Small intestine (tissue), 7 donors: Measurements from ENCODE around the gene SNX13. TPM values are rescaled to one million over a fixed set of nuclear protein-coding genes. Genes with fewer than 3 reads are reported as not detected.
"Not testable (repeated sequence)": the region's sequence is repeated elsewhere in the genome, so short reads cannot be mapped to it uniquely, and the experiment has no call there.

ENCODE experiments used
- DNase-seq, 2 donors: peaks; one replicate each; pipeline versions ENCODE4 v3.0.0 to v3.0.0-alpha.2; 2013
- FAIRE-seq: peaks from 2 replicates; lab custom pipeline; 2012; peaks lifted over from hg19 to GRCh38; lab: Jason Lieb, UNC
- H3K27ac ChIP-seq, 3 donors: one replicate each; pipeline ENCODE4 v1.5.1; 2013; ENCODE audit warnings: low read length in 2 of 3, mild to moderate bottlenecking in 2 of 3, control low read depth in 1 of 3, inconsistent platforms in 1 of 3, low read depth in 1 of 3, moderate library complexity in 1 of 3
- H3K27me3 ChIP-seq, 3 donors: one replicate each; pipeline ENCODE4 v1.6.1; 2013; ENCODE audit warnings: low read length in 3 of 3, inconsistent platforms in 1 of 3; ENCODE audit not compliant: control insufficient read depth in 3 of 3, insufficient read depth in 3 of 3
- H3K36me3 ChIP-seq, 3 donors: one replicate each; pipeline ENCODE4 v1.6.1; 2013; ENCODE audit warnings: low read length in 3 of 3, inconsistent platforms in 1 of 3, low read depth in 1 of 3, mild to moderate bottlenecking in 1 of 3, moderate library complexity in 1 of 3; ENCODE audit not compliant: control insufficient read depth in 3 of 3, insufficient read depth in 2 of 3
- H3K4me1 ChIP-seq, 3 donors: one replicate each; pipeline ENCODE4 v1.6.1; 2013; ENCODE audit warnings: low read length in 2 of 3, inconsistent platforms in 1 of 3, low read depth in 1 of 3, mild to moderate bottlenecking in 1 of 3, moderate library complexity in 1 of 3; ENCODE audit not compliant: control insufficient read depth in 3 of 3, insufficient read depth in 2 of 3
- H3K4me3 ChIP-seq, 3 donors: one replicate each; pipeline ENCODE4 v1.5.1; 2013; ENCODE audit warnings: low read length in 3 of 3, control low read depth in 1 of 3, inconsistent platforms in 1 of 3, low read depth in 1 of 3, mild to moderate bottlenecking in 1 of 3, moderate library complexity in 1 of 3
- H3K9me3 ChIP-seq, 2 donors: one replicate each; pipeline ENCODE4 v1.6.1; 2013; ENCODE audit warnings: low read depth in 1 of 2, low read length in 1 of 2; ENCODE audit not compliant: control insufficient read depth in 2 of 2, insufficient read depth in 1 of 2
- WGBS, 3 donors: extraction: QIAGEN DNeasy Blood & Tissue Kit; methylation state at CpG; one replicate each; pipeline ENCODE4 v1.1.7; 2013; 5-methylcytosine and 5-hydroxymethylcytosine counted together
- polyA plus RNA-seq, 4 donors: library from polyadenylated mRNA; stranded (reverse) in 3 of 4; unstranded in 1 of 4; fragments of 200-250 nt in 3 of 4; fragments of 120-200 nt in 1 of 4; gene quantifications; one replicate each; pipeline versions ENCODE4 v1.2.1 to v1.2.3, GENCODE V29; 2013
- donor health status: healthy with polysubstance abuse.
- donor health status: control.
- donor health status: control.
- donor health status: Bipolar disorder and iron deficiency.
- donor health status: healthy.

Gene SNX13
- polyA plus RNA-seq, 4 donors: 5.7 to 36.0 (median 7.6) TPM

- not testable (repeated sequence) for H3K4me1 ChIP-seq, H3K27me3 ChIP-seq, DNase-seq, FAIRE-seq, H3K9me3 ChIP-seq, H3K27ac ChIP-seq, H3K4me3 ChIP-seq
- H3K36me3 ChIP-seq: peaks cover 2 to 18% (median 5%) of the 10 kb centered on the region in 3 donors
Measured at GRCh38 chr7:17809215-17809614, 131.1 kb downstream of the SNX13 start.

GRCh38 chr7:17807242-17807641, 133.1 kb downstream of the SNX13 start:
- no peak for DNase-seq
- H3K4me1 ChIP-seq: no peaks in the 10 kb centered on the region
- H3K4me3 ChIP-seq: no peak overlapping the region
- no peaks in the 10 kb centered on the region for H3K27me3 ChIP-seq
- FAIRE-seq: no peak
- peaks cover 0 to 6% of the 10 kb centered on the region in 2 donors for H3K9me3 ChIP-seq
- H3K36me3 ChIP-seq: peaks cover 0 to 15% (median 4%) of the 10 kb centered on the region in 3 donors
- WGBS, 3 donors: 71 to 79% (median 74%) methylated on average over 8 to 9 of the region's 9 CpGs
- H3K27ac ChIP-seq: no peak overlapping the region

GRCh38 chr7:17806631-17807030, 133.7 kb downstream of the SNX13 start:
- Histone ChIP-seq H3K4me3 (no peak overlapping the region), H3K9me3 (peaks cover 0 to 1% of the 10 kb centered on the region in 2 donors), H3K36me3 (peaks cover 0 to 15% (median 5%) of the 10 kb centered on the region in 3 donors), H3K27ac (no peak overlapping the region), H3K4me1 (no peaks in the 10 kb centered on the region), H3K27me3 (no peaks in the 10 kb centered on the region)
- DNase-seq (no peak), FAIRE-seq (no peak)
- WGBS, 3 donors: 95 to 97% (median 96%) methylated on average over 14 of the region's 14 CpGs

- Histone ChIP-seq H3K27ac (no peak overlapping the region), H3K4me1 (no peaks in the 10 kb centered on the region), H3K9me3 (no peaks in the 10 kb centered on the region), H3K4me3 (no peak overlapping the region), H3K36me3 (peaks cover 2 to 10% (median 9%) of the 10 kb centered on the region in 3 donors), H3K27me3 (no peaks in the 10 kb centered on the region)
- WGBS, 3 donors: 96 to 98% (median 98%) methylated on average over 2 of the region's 2 CpGs
- no peak for DNase-seq
- no peak for FAIRE-seq
Measured at GRCh38 chr7:17802056-17802455, 138.2 kb downstream of the SNX13 start.

- Histone ChIP-seq H3K4me1 (no peaks in the 10 kb centered on the region), H3K36me3 (peaks cover 0 to 13% (median 3%) of the 10 kb centered on the region in 3 donors), H3K9me3 (no peaks in the 10 kb centered on the region), H3K27me3 (no peaks in the 10 kb centered on the region), H3K27ac (no peak overlapping the region), H3K4me3 (no peak overlapping the region)
- 90 to 98% (median 92%) methylated on average over 1 of the region's 1 CpG for whole genome bisulfite sequencing, 3 donors
- FAIRE-seq: no peak
- no peak for DNase-seq
Measured at GRCh38 chr7:17792075-17792936, 148.0 kb downstream of the SNX13 start.

- no peak for FAIRE-seq
- WGBS, 3 donors: 93 to 95% (median 95%) methylated on average over 1 of the region's 1 CpG
- H3K4me3 ChIP-seq: no peak overlapping the region
- no peaks in the 10 kb centered on the region for H3K4me1 ChIP-seq
- no peak overlapping the region for H3K27ac ChIP-seq
- peaks cover 0 to 5% (median 0%) of the 10 kb centered on the region in 3 donors for H3K36me3 ChIP-seq
- H3K9me3 ChIP-seq: no peaks in the 10 kb centered on the region
- no peaks in the 10 kb centered on the region for H3K27me3 ChIP-seq
- no peak for DNase-seq
Measured at GRCh38 chr7:17787257-17787656, 153.0 kb downstream of the SNX13 start.

- no peak for DNase-seq
- no peak for FAIRE-seq
- peaks cover 0 to 5% (median 0%) of the 10 kb centered on the region in 3 donors for H3K36me3 ChIP-seq
- no peak overlapping the region for H3K27ac ChIP-seq
- H3K9me3 ChIP-seq: no peaks in the 10 kb centered on the region
- no peaks in the 10 kb centered on the region for H3K4me1 ChIP-seq
- no peak overlapping the region for H3K4me3 ChIP-seq
- WGBS, 3 donors: 66 to 82% (median 78%) methylated on average over 6 of the region's 6 CpGs
- H3K27me3 ChIP-seq: no peaks in the 10 kb centered on the region
Measured at GRCh38 chr7:17786314-17786852, 153.9 kb downstream of the SNX13 start.

GRCh38 chr7:17782216-17782549, 158.1 kb downstream of the SNX13 start:
- Histone ChIP-seq H3K27me3 (no peaks in the 10 kb centered on the region), H3K9me3 (no peaks in the 10 kb centered on the region), H3K4me1 (no peaks in the 10 kb centered on the region), H3K4me3 (no peak overlapping the region), H3K27ac (no peak overlapping the region), H3K36me3 (no peaks in the 10 kb centered on the region)
- no peak for DNase-seq
- FAIRE-seq: no peak
